DOHH2 (cell line): ENCODE measurements around the gene SMARCA4.

Experiments
- H3F3A ChIP-seq: fragments of 200-600 bp; sonication (generic), shearing (Covaris generic); 2 replicates; pipeline ENCODE4 v1.6.0; 2016; ENCODE audit warnings: antibody characterized with exemption, mild to moderate bottlenecking; ENCODE audit not compliant: control insufficient read depth, insufficient read depth
- H3K27ac ChIP-seq: fragments of 200-600 bp; sonication (generic); 2 replicates; pipeline ENCODE4 v1.5.1; 2014; ENCODE audit warnings: low read depth, mild to moderate bottlenecking, low read length, moderate library complexity
- H3K27me3 ChIP-seq: fragments of 200-600 bp; sonication (generic); 2 replicates; pipeline ENCODE4 v1.6.1; 2014; ENCODE audit warnings: mild to moderate bottlenecking, low read length, mixed read lengths; ENCODE audit not compliant: control insufficient read depth
- H3K36me3 ChIP-seq: fragments of 200-600 bp; sonication (generic); 2 replicates; pipeline ENCODE4 v1.6.1; 2014; ENCODE audit warnings: mild to moderate bottlenecking, low read length, moderate library complexity, mixed read lengths; ENCODE audit not compliant: control insufficient read depth
- H3K4me1 ChIP-seq: fragments of 200-600 bp; sonication (generic); 2 replicates; pipeline ENCODE4 v1.6.1; 2014; ENCODE audit warnings: mild to moderate bottlenecking, low read length, mixed read lengths; ENCODE audit not compliant: control insufficient read depth
- H3K4me2 ChIP-seq: fragments of 200-600 bp; sonication (generic); 2 replicates; pipeline ENCODE4 v1.6.0; 2014; ENCODE audit warnings: mild to moderate bottlenecking, low read length, moderate library complexity
- H3K4me3 ChIP-seq: fragments of 200-600 bp; sonication (generic); 2 replicates; pipeline ENCODE4 v1.5.1; 2014; ENCODE audit warnings: mild to moderate bottlenecking, low read length, mixed read lengths
- H3K79me2 ChIP-seq: fragments of 200-600 bp; sonication (generic); 2 replicates; pipeline ENCODE4 v1.6.1; 2014; ENCODE audit warnings: mild to moderate bottlenecking, low read length, mixed read lengths; ENCODE audit not compliant: control insufficient read depth
- H3K9me2 ChIP-seq: fragments of 200-600 bp; sonication (generic); replicated peaks from 2 replicates; pipeline ENCODE4 v1.6.1; 2014; ENCODE audit warnings: mild to moderate bottlenecking, low read length, mixed read lengths; ENCODE audit not compliant: control insufficient read depth
- H3K9me3 ChIP-seq: fragments of 200-600 bp; sonication (generic); 2 replicates; pipeline ENCODE4 v1.6.1; 2014; ENCODE audit warnings: antibody characterized with exemption, low read length, mixed read lengths; ENCODE audit not compliant: control insufficient read depth, insufficient read depth
- H4K20me1 ChIP-seq: fragments of 200-600 bp; sonication (generic); 2 replicates; pipeline ENCODE4 v1.6.0; 2014; ENCODE audit warnings: low read depth, mild to moderate bottlenecking, antibody characterized with exemption, low read length, moderate library complexity; ENCODE audit not compliant: control insufficient read depth, insufficient read depth
- EZH2phosphoT487 ChIP-seq: fragments of 200-600 bp; sonication (generic); IDR thresholded peaks from 2 replicates; pipeline ENCODE4 v1.6.1; 2017; ENCODE audit warnings: borderline replicate concordance, mild to moderate bottlenecking, antibody characterized with exemption, low read length, moderate library complexity, mixed read lengths
- TF ChIP-seq, protein P1 (sequence below): fragments of 200-600 bp; sonication (generic); IDR thresholded peaks from one replicate; pipeline ENCODE4 v1.5.1; 2014; ENCODE audit warnings: antibody characterized with exemption, mild to moderate bottlenecking, low read depth, low read length; ENCODE audit not compliant: poor library complexity, severe bottlenecking

The SMARCA4 gene

DNA sequence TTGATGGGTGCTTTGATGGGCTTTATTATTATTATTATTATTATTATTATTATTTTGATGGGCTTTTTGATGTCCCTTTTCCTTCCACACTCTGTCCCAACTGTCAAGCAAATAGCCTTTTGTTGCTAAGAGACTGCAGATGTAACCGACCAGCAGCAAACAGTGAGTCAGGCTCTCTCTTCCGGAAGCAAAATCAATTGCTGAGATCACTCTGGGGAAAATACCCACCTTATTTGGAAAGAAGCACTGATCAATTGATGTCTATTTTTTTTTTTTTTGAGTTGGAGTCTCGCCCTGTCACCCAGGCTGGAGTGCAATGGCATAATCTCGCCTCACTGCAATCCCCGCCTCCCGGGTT lies 131.3 kb downstream of the SMARCA4 start:
- H3K4me2 ChIP-seq, result peak overlapping the region; percentile 96
- H3F3A ChIP-seq, result peaks cover 12% of the 10 kb centered on the region; the same call in 1 of the 2 replicates
- H3K27ac ChIP-seq, result no peak overlapping the region
- no peaks in the 10 kb centered on the region for H3K9me2 ChIP-seq
- H4K20me1 ChIP-seq, result peaks cover 43% of the 10 kb centered on the region
- peaks cover 82% of the 10 kb centered on the region for H3K79me2 ChIP-seq
- H3K27me3 ChIP-seq, result peaks cover 38% of the 10 kb centered on the region
- H3K4me1 ChIP-seq, result peaks cover 63% of the 10 kb centered on the region
- H3K9me3 ChIP-seq, result no peaks in the 10 kb centered on the region
- peak overlapping the region; percentile 96 for H3K4me3 ChIP-seq
- TF ChIP-seq, protein P1, sequence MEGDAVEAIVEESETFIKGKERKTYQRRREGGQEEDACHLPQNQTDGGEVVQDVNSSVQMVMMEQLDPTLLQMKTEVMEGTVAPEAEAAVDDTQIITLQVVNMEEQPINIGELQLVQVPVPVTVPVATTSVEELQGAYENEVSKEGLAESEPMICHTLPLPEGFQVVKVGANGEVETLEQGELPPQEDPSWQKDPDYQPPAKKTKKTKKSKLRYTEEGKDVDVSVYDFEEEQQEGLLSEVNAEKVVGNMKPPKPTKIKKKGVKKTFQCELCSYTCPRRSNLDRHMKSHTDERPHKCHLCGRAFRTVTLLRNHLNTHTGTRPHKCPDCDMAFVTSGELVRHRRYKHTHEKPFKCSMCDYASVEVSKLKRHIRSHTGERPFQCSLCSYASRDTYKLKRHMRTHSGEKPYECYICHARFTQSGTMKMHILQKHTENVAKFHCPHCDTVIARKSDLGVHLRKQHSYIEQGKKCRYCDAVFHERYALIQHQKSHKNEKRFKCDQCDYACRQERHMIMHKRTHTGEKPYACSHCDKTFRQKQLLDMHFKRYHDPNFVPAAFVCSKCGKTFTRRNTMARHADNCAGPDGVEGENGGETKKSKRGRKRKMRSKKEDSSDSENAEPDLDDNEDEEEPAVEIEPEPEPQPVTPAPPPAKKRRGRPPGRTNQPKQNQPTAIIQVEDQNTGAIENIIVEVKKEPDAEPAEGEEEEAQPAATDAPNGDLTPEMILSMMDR, result no peak
- no peak for TF ChIP-seq EZH2phosphoT487
- peaks cover 68% of the 10 kb centered on the region for H3K36me3 ChIP-seq

DNA sequence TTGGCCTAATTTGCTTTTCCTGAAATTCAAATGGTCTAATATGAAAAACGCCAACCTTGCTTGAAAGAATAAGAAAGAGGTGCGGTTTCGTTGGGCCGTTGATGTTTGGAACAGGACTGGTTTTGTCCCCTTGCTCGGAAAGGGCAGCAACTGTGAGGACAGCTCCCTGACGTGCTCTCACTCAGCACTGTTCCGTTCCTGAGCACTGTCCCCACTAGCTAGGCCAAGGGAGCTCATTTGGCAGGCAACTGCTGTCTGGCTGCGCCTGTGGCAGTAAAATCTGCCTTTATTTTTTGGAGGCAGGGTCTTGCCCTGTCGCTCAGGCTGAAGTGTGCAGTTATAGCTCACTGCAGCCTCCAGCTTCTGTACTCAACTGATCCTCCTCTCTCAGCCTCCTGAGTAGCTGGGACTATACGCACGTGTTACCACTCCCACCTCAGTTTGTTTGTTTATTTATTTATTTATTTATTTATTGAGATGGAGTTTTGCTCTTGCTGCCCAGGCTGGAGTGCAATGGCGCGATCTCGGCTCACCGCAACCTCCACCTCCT lies 132.9 kb downstream of the SMARCA4 start:
- no peaks in the 10 kb centered on the region for H3K9me3 ChIP-seq
- no peaks in the 10 kb centered on the region for H3K9me2 ChIP-seq
- H3K4me3 ChIP-seq, result no peak overlapping the region
- H3K4me2 ChIP-seq, result peak overlapping the region; percentile 42; the same call in 1 of the 2 replicates
- peaks cover 58% of the 10 kb centered on the region for H3K4me1 ChIP-seq
- H4K20me1 ChIP-seq, result peaks cover 47% of the 10 kb centered on the region
- peaks cover 12% of the 10 kb centered on the region; the same call in 1 of the 2 replicates for H3F3A ChIP-seq
- peaks cover 36% of the 10 kb centered on the region for H3K27me3 ChIP-seq
- H3K27ac ChIP-seq, result no peak overlapping the region
- TF ChIP-seq EZH2phosphoT487, result no peak
- TF ChIP-seq, protein P1, result no peak
- peaks cover 75% of the 10 kb centered on the region for H3K36me3 ChIP-seq
- peaks cover 96% of the 10 kb centered on the region for H3K79me2 ChIP-seq

DNA sequence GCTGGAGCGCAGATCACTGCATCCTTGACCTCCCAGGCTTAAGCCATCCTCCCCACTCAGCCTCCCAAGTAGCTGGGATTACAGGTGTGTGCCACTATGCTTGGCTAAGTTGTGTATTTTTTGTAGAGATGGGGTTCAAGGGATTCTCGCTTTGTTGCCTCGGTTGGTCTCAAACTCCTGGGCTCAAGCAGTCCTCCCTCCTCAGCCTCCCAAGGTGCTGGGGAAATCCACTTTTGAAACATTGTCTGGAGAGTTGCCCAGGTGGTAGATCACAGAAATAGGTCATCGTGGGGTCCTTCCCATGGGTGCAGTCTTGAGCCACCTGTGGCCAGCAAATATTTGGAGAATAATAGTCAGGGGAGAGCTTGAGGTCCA lies 133.7 kb downstream of the SMARCA4 start:
- no peak for TF ChIP-seq EZH2phosphoT487
- TF ChIP-seq, protein P1, result no peak
- Histone ChIP-seq H3K27ac (no peak overlapping the region), H3K27me3 (peaks cover 30% of the 10 kb centered on the region), H3K4me3 (no peak overlapping the region), H3F3A (peaks cover 15% of the 10 kb centered on the region), H3K79me2 (peaks cover 98% of the 10 kb centered on the region), H4K20me1 (peaks cover 47% of the 10 kb centered on the region), H3K9me3 (no peaks in the 10 kb centered on the region), H3K36me3 (peaks cover 79% of the 10 kb centered on the region), H3K4me2 (no peak overlapping the region), H3K9me2 (no peaks in the 10 kb centered on the region), H3K4me1 (peaks cover 50% of the 10 kb centered on the region)
